Measurements from ENCODE around the gene CSH2. TPM values are rescaled to one million over a fixed set of nuclear protein-coding genes. Genes with fewer than 3 reads are reported as not detected.

CSH2 gene
- total and polyA plus RNA-seq, 2 of the 13 experiments (the other 11 are each of a cell fraction or from before 2014, with no cell fraction given) = not detected

DNA sequence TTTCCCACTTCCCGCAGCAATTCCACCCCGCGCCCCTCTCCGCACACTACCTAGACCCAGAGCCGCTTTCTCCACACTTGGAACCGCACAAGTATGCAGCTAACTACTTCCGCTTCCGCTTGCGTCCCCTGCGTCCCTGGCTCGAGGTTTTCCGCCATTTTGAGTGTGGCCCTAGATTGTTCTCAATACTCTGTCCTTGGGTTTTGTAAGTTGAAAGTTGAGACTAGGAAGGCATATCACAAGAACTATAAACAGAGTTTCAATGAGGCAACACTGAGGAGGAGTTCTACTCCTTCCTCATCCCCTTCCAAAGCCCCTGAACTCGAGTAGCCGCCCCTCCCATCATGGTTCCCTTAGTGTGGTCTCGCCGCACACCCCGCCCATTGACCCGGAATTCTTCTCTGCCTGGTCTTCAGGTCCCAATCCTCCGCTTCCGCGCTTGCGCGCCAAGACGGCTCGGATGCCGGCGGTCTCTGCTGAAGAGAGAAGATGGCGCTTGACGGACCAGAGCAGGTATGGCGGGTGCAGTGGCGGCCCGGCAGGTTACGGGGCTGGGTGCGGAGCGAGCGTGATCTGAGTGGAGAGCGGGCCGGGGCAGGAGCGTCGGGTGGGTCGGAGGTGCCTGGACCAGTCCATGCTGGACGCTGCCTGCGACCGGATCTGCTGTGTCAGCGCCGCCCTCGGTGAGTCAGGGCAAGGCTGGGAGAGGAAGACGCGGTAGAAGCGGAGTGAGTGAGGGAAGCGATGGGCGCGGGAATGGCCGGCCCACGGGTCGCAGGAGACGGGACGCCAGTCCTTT lies 46.3 kb downstream of the CSH2 start, which contains the start of the genes FTSJ3 and PSMC5 (continued):
- TF ChIP-seq, protein P1, sequence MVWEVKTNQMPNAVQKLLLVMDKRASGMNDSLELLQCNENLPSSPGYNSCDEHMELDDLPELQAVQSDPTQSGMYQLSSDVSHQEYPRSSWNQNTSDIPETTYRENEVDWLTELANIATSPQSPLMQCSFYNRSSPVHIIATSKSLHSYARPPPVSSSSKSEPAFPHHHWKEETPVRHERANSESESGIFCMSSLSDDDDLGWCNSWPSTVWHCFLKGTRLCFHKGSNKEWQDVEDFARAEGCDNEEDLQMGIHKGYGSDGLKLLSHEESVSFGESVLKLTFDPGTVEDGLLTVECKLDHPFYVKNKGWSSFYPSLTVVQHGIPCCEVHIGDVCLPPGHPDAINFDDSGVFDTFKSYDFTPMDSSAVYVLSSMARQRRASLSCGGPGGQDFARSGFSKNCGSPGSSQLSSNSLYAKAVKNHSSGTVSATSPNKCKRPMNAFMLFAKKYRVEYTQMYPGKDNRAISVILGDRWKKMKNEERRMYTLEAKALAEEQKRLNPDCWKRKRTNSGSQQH (CRISPR knock-in tag; IDR thresholded peaks at IDR 0.05; ENCODE audit: low read depth) = peak; percentile 83; the same call in 1 of the 2 replicates
- TF ChIP-seq ZNF577 (CRISPR knock-in tag; IDR thresholded peaks at IDR 0.05; ENCODE audit: borderline replicate concordance, low read depth) = 0 out of 2 replicates have a peak, but pooled peaks have one; percentile 59
- peak; percentile 77 for TF ChIP-seq HIVEP1 (CRISPR knock-in tag; IDR thresholded peaks at IDR 0.05)
- TF ChIP-seq U2AF2 (IDR thresholded peaks at IDR 0.05; ENCODE audit: low read depth, low read length) = no peak
- TF ChIP-seq FLYWCH1 (CRISPR knock-in tag; IDR thresholded peaks at IDR 0.05) = no peak
- TF ChIP-seq ZBTB40 (IDR thresholded peaks at IDR 0.05) = peak; percentile 92
- TF ChIP-seq ZBTB40 (CRISPR knock-in tag; IDR thresholded peaks at IDR 0.05) = no peak
- TF ChIP-seq KLF13 (CRISPR knock-in tag; IDR thresholded peaks at IDR 0.05) = 0 out of 2 replicates have a peak, but pooled peaks have one; percentile 55
- TF ChIP-seq ZNF207 (IDR thresholded peaks at IDR 0.05; ENCODE audit: borderline replicate concordance) = no peak
- peak; percentile 84 for TF ChIP-seq ZNF235 (CRISPR knock-in tag; IDR thresholded peaks at IDR 0.05; ENCODE audit: borderline replicate concordance)
- TF ChIP-seq FIP1L1 (IDR thresholded peaks at IDR 0.05; ENCODE audit: borderline replicate concordance, insufficient read depth, low read depth, low read length) = peak; percentile 9; the same call in 1 of the 2 replicates
- peak; percentile 98 for TF ChIP-seq KDM5B (CRISPR knock-in tag; IDR thresholded peaks at IDR 0.05; ENCODE audit: borderline replicate concordance)
- TF ChIP-seq THAP9 (CRISPR knock-in tag; IDR thresholded peaks at IDR 0.05; ENCODE audit: borderline replicate concordance) = peak; percentile 94
- TF ChIP-seq ZFP62 (CRISPR knock-in tag; IDR thresholded peaks at IDR 0.05) = no peak
